GM23338 (cell line): ENCODE data around the gene CSTA. TPM values are rescaled to one million over a fixed set of nuclear protein-coding genes. Genes with fewer than 3 reads are reported as not detected.

Experiments
- ATAC-seq: fragments of 200-7000 bp; cut with Tn5 transposase; 3 replicates; pipeline ENCODE4 v1.9.1; 2020
- DNase-seq: peaks from one replicate; pipeline ENCODE4 v3.0.0-alpha.2; 2015; ENCODE audit warnings: low spot score
- H2AFZ ChIP-seq: fragments of 200-600 bp; sonication (generic); 2 replicates; pipeline ENCODE4 v1.8.0; 2016; ENCODE audit warnings: antibody characterized with exemption, mild to moderate bottlenecking, moderate library complexity
- H3F3A ChIP-seq: fragments of 200-600 bp; sonication (generic); replicated peaks from 2 replicates; pipeline ENCODE4 v1.8.0; 2017; ENCODE audit warnings: antibody characterized with exemption, mixed run types, low read depth
- H3K27ac ChIP-seq: fragments of 200-600 bp; sonication (generic); 2 replicates; pipeline ENCODE4 v1.6.1; 2016; ENCODE audit warnings: low read depth
- H3K27me3 ChIP-seq: fragments of 200-600 bp; sonication (generic); 2 replicates; pipeline ENCODE4 v1.8.0; 2016; ENCODE audit warnings: mild to moderate bottlenecking, mixed run types, moderate library complexity; ENCODE audit not compliant: insufficient read depth
- H3K36me3 ChIP-seq: fragments of 200-600 bp; sonication (generic); 2 replicates; pipeline ENCODE4 v1.8.0; 2016; ENCODE audit warnings: mild to moderate bottlenecking; ENCODE audit not compliant: insufficient read depth
- H3K4me1 ChIP-seq: fragments of 200-600 bp; sonication (generic); 2 replicates; pipeline ENCODE4 v1.8.0; 2016; ENCODE audit warnings: mild to moderate bottlenecking, moderate library complexity; ENCODE audit not compliant: insufficient read depth
- H3K4me2 ChIP-seq: fragments of 200-600 bp; sonication (generic); 2 replicates; pipeline ENCODE4 v1.7.1; 2017; ENCODE audit warnings: mixed run types
- H3K4me3 ChIP-seq: fragments of 200-600 bp; sonication (generic); 2 replicates; pipeline ENCODE4 v1.6.1; 2016; ENCODE audit warnings: mixed run types
- H3K79me2 ChIP-seq: fragments of 200-600 bp; sonication (generic); replicated peaks from 2 replicates; pipeline ENCODE4 v1.8.0; 2017; ENCODE audit warnings: mild to moderate bottlenecking; ENCODE audit not compliant: insufficient read depth
- H3K9me2 ChIP-seq: fragments of 200-600 bp; sonication (generic); 2 replicates; pipeline ENCODE4 v1.8.0; 2017; ENCODE audit not compliant: insufficient read depth
- H4K20me1 ChIP-seq: fragments of 200-600 bp; sonication (generic); replicated peaks from 2 replicates; pipeline ENCODE4 v1.8.0; 2017; ENCODE audit warnings: mild to moderate bottlenecking; ENCODE audit not compliant: insufficient read depth
- H3K27ac Mint-ChIP-seq: 2 replicates; pipeline ENCODE4 v1.8.0; 2020; ENCODE audit warnings: inconsistent platforms, mild to moderate bottlenecking, moderate library complexity, mixed read lengths
- H3K27me3 Mint-ChIP-seq: 3 replicates; pipeline ENCODE4 v1.8.0; 2022; ENCODE audit warnings: low read depth, mild to moderate bottlenecking, moderate library complexity, mixed read lengths, inconsistent platforms; ENCODE audit not compliant: insufficient read depth, poor library complexity
- H3K36me3 Mint-ChIP-seq: 3 replicates; pipeline ENCODE4 v1.8.0; 2021; ENCODE audit warnings: low read depth, mild to moderate bottlenecking, inconsistent platforms, moderate library complexity, mixed read lengths
- H3K4me1 Mint-ChIP-seq: 3 replicates; pipeline ENCODE4 v1.8.0; 2020; ENCODE audit warnings: mild to moderate bottlenecking, inconsistent platforms, mixed read lengths
- H3K4me3 Mint-ChIP-seq: 3 replicates; pipeline ENCODE4 v1.8.0; 2021; ENCODE audit warnings: moderate library complexity, mild to moderate bottlenecking, inconsistent platforms, mixed read lengths
- H3K9me3 Mint-ChIP-seq: 3 replicates; pipeline ENCODE4 v1.8.0; 2020; ENCODE audit warnings: moderate library complexity, mild to moderate bottlenecking, inconsistent platforms, mixed read lengths
- EZH2 ChIP-seq: fragments of 200-600 bp; sonication (generic); IDR thresholded peaks from one replicate; pipeline ENCODE4 v1.8.0; 2017; ENCODE audit warnings: antibody characterized with exemption, mild to moderate bottlenecking, low read depth; ENCODE audit not compliant: unreplicated experiment
- EZH2phosphoT487 ChIP-seq: fragments of 200-600 bp; sonication (generic); IDR thresholded peaks from one replicate; pipeline ENCODE4 v1.8.1; 2018; ENCODE audit warnings: antibody characterized with exemption; ENCODE audit not compliant: unreplicated experiment
- JUNB ChIP-seq: IDR thresholded peaks from one replicate; pipeline ENCODE4 v1.6.1; 2016; ENCODE audit warnings: antibody characterized with exemption; ENCODE audit not compliant: unreplicated experiment
- NANOG ChIP-seq: IDR thresholded peaks from 2 replicates; pipeline ENCODE4 v1.6.1; 2016; ENCODE audit warnings: antibody characterized with exemption, borderline replicate concordance
- POLR2AphosphoS5 ChIP-seq: IDR thresholded peaks from 2 replicates; pipeline ENCODE4 v1.6.1; 2016; ENCODE audit warnings: antibody characterized with exemption, low read depth
- ZNF114 ChIP-seq: fragments of 250-450 bp; sonication (Bioruptor Pico); IDR thresholded peaks from 2 replicates; pipeline ENCODE4 v1.5.0; 2020; ENCODE audit warnings: mild to moderate bottlenecking, moderate library complexity
- ZNF331 ChIP-seq: fragments of 250-450 bp; sonication (Bioruptor Pico); IDR thresholded peaks from 2 replicates; pipeline ENCODE4 v1.5.0; 2020; ENCODE audit warnings: low read depth, mild to moderate bottlenecking, moderate library complexity
- polyA plus RNA-seq: library from polyadenylated mRNA; unstranded; fragments of >200 nt; fragmentation: Nextera tagmentation; extraction: Ambion mirVana; gene quantifications from 2 replicates; pipeline ENCODE4 v1.2.1, GENCODE V29; 2016
- total RNA-seq: library from RNA; depleted of rRNA; stranded (reverse); fragments of >200 nt; shearing (Covaris generic); gene quantifications from 2 replicates; pipeline ENCODE4 v1.2.3, GENCODE V29; 2014
- TF ChIP-seq, protein P1 (sequence below): fragments of 250-450 bp; sonication (Bioruptor Pico); IDR thresholded peaks from 2 replicates; pipeline ENCODE4 v1.5.0; 2020; ENCODE audit warnings: mild to moderate bottlenecking, moderate library complexity
- TF ChIP-seq, protein P2 (sequence below): IDR thresholded peaks from 2 replicates; pipeline ENCODE4 v1.6.1; 2016; ENCODE audit warnings: antibody characterized with exemption

CSTA gene
- total and polyA plus RNA-seq, 2 experiments from 2014 or later: 1.4 TPM; not detected in 1

DNA sequence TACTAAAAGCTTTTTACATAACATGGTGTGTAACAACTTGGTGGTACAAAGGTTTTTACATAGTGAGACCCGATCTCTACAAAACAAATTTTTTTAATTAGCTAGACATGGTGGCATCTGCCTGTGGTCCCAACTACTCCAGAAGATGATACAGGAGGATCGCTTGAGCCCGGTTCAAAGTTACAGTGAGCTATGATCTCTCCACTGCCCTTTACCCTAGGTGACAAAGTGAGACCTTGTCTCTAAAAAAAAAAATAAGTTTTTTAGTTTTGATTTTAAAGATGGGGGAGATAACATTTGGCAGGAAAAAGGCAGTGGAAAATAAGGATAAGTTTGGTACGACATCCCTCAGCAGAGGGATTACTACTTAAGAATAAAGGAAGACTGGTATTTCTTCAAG, 64.8 kb downstream of the CSTA start (continued):
- TF ChIP-seq, protein P1, sequence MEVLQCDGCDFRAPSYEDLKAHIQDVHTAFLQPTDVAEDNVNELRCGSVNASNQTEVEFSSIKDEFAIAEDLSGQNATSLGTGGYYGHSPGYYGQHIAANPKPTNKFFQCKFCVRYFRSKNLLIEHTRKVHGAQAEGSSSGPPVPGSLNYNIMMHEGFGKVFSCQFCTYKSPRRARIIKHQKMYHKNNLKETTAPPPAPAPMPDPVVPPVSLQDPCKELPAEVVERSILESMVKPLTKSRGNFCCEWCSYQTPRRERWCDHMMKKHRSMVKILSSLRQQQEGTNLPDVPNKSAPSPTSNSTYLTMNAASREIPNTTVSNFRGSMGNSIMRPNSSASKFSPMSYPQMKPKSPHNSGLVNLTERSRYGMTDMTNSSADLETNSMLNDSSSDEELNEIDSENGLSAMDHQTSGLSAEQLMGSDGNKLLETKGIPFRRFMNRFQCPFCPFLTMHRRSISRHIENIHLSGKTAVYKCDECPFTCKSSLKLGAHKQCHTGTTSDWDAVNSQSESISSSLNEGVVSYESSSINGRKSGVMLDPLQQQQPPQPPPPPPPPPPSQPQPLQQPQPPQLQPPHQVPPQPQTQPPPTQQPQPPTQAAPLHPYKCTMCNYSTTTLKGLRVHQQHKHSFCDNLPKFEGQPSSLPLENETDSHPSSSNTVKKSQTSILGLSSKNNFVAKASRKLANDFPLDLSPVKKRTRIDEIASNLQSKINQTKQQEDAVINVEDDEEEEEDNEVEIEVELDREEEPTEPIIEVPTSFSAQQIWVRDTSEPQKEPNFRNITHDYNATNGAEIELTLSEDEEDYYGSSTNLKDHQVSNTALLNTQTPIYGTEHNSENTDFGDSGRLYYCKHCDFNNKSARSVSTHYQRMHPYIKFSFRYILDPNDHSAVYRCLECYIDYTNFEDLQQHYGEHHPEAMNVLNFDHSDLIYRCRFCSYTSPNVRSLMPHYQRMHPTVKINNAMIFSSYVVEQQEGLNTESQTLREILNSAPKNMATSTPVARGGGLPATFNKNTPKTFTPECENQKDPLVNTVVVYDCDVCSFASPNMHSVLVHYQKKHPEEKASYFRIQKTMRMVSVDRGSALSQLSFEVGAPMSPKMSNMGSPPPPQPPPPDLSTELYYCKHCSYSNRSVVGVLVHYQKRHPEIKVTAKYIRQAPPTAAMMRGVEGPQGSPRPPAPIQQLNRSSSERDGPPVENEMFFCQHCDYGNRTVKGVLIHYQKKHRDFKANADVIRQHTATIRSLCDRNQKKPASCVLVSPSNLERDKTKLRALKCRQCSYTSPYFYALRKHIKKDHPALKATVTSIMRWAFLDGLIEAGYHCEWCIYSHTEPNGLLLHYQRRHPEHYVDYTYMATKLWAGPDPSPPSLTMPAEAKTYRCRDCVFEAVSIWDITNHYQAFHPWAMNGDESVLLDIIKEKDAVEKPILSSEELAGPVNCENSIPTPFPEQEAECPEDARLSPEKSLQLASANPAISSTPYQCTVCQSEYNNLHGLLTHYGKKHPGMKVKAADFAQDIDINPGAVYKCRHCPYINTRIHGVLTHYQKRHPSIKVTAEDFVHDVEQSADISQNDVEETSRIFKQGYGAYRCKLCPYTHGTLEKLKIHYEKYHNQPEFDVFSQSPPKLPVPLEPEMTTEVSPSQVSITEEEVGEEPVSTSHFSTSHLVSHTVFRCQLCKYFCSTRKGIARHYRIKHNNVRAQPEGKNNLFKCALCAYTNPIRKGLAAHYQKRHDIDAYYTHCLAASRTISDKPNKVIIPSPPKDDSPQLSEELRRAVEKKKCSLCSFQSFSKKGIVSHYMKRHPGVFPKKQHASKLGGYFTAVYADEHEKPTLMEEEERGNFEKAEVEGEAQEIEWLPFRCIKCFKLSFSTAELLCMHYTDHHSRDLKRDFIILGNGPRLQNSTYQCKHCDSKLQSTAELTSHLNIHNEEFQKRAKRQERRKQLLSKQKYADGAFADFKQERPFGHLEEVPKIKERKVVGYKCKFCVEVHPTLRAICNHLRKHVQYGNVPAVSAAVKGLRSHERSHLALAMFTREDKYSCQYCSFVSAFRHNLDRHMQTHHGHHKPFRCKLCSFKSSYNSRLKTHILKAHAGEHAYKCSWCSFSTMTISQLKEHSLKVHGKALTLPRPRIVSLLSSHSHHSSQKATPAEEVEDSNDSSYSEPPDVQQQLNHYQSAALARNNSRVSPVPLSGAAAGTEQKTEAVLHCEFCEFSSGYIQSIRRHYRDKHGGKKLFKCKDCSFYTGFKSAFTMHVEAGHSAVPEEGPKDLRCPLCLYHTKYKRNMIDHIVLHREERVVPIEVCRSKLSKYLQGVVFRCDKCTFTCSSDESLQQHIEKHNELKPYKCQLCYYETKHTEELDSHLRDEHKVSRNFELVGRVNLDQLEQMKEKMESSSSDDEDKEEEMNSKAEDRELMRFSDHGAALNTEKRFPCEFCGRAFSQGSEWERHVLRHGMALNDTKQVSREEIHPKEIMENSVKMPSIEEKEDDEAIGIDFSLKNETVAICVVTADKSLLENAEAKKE (CRISPR knock-in tag): no peak
- TF ChIP-seq JUNB (no peak), NANOG (no peak), EZH2 (no peak), ZNF331 (CRISPR knock-in tag) (no peak)

DNA sequence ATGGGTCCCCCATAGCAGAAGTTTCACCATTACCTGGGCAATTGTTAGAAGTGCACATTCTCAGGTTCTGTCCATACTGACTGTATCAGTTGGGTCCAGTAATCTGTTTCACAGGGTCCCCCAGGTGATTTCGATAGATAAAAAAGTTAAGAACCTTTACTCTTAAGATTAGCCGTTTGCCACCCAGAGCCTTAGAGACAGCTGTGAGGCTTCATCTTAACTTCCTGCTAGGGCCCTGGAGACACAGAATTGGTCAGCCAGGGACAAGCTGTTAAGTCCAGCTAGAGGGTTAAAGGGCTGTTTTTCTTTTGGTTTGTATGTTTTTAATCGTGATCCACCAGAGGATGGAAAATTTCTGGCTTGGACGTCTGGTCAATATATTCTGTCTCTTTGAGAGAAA, 65.6 kb downstream of the CSTA start:
- no peak overlapping the region for H3K27ac ChIP-seq
- TF ChIP-seq NANOG (no peak), ZNF331 (CRISPR knock-in tag) (no peak), EZH2 (no peak), POLR2AphosphoS5 (no peak), JUNB (no peak), ZNF114 (CRISPR knock-in tag) (no peak), EZH2phosphoT487 (no peak)
- TF ChIP-seq, protein P1 (CRISPR knock-in tag): no peak
- TF ChIP-seq, protein P2, sequence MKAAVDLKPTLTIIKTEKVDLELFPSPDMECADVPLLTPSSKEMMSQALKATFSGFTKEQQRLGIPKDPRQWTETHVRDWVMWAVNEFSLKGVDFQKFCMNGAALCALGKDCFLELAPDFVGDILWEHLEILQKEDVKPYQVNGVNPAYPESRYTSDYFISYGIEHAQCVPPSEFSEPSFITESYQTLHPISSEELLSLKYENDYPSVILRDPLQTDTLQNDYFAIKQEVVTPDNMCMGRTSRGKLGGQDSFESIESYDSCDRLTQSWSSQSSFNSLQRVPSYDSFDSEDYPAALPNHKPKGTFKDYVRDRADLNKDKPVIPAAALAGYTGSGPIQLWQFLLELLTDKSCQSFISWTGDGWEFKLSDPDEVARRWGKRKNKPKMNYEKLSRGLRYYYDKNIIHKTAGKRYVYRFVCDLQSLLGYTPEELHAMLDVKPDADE: no peak

More for the DNA sequence above, 65.6 kb downstream of the CSTA start:
- peaks cover 5% of the 10 kb centered on the region; the same call in 1 of the 2 replicates for H3K4me1 ChIP-seq
- no peak overlapping the region for H3K4me3 Mint-ChIP-seq
- H3K36me3 ChIP-seq: no peaks in the 10 kb centered on the region
- H3K9me2 ChIP-seq: no peaks in the 10 kb centered on the region
- DNase-seq (no peak), ATAC-seq (no peak)
- H3F3A ChIP-seq: no peaks in the 10 kb centered on the region
- H3K4me3 ChIP-seq: no peak overlapping the region
- no peak overlapping the region for H3K27ac Mint-ChIP-seq
- H4K20me1 ChIP-seq: no peaks in the 10 kb centered on the region
- H3K79me2 ChIP-seq: peaks cover 14% of the 10 kb centered on the region
- H3K27me3 Mint-ChIP-seq: peaks cover 1% of the 10 kb centered on the region
- no peaks in the 10 kb centered on the region for H3K36me3 Mint-ChIP-seq
- H3K27me3 ChIP-seq: no peaks in the 10 kb centered on the region
- H3K4me2 ChIP-seq: no peak overlapping the region
- no peak overlapping the region for H2AFZ ChIP-seq
- peaks cover 6% of the 10 kb centered on the region for H3K4me1 Mint-ChIP-seq
- H3K9me3 Mint-ChIP-seq: no peaks in the 10 kb centered on the region
